Esophagus squamous epithelium (tissue), 5 donors: ENCODE results near the gene EPN2. TPM values are rescaled to one million over a fixed set of nuclear protein-coding genes. Genes with fewer than 3 reads are reported as not detected.
A peak's percentile ranks its signal among the peaks of the same experiment; 100 is the strongest.
"Not testable (repeated sequence)": the region's sequence is repeated elsewhere in the genome, so short reads cannot be mapped to it uniquely, and the experiment has no call there.

Experiments used
- DNase-seq: peaks from one replicate; lab custom pipeline; 2025; lab: John Stamatoyannopoulos, UW
- H3K27ac ChIP-seq, 4 donors: fragments of 200-600 bp; sonication (generic); one replicate each; pipeline ENCODE4 v1.5.1; 2016 to 2019; ENCODE audit warnings: mild to moderate bottlenecking in 1 of 4
- H3K27me3 ChIP-seq, 4 donors: fragments of 200-600 bp; sonication (generic); 1 replicate in 3 of 4; 2 replicates in 1 of 4; pipeline versions ENCODE4 v1.5.1 to v1.6.0; 2017 to 2021; ENCODE audit warnings: antibody characterized with exemption in 1 of 4
- H3K36me3 ChIP-seq, 3 donors: fragments of 200-600 bp; sonication (generic); one replicate each; pipeline ENCODE4 v1.5.1; 2016 to 2019
- H3K4me1 ChIP-seq, 3 donors: fragments of 200-600 bp; sonication (generic); one replicate each; pipeline ENCODE4 v1.5.1; 2017 to 2019
- H3K4me3 ChIP-seq, 4 donors: fragments of 200-600 bp; sonication (generic); 1 replicate in 3 of 4; 2 replicates in 1 of 4; pipeline ENCODE4 v1.5.1; 2016 to 2019; ENCODE audit warnings: mild to moderate bottlenecking in 2 of 4, moderate library complexity in 1 of 4
- H3K9me3 ChIP-seq, 3 donors: fragments of 200-600 bp; sonication (generic); one replicate each; pipeline ENCODE4 v1.5.1; 2016 to 2019
- CTCF ChIP-seq, 6 experiments: fragments of 450-650 bp in 4 of 6; fragments of 200-600 bp in 2 of 6; sonication (generic) in 2 of 6; IDR thresholded peaks; one replicate each; pipeline ENCODE4 v1.5.1; 2016 to 2019; ENCODE audit warnings: antibody characterized with exemption in 6 of 6, mild to moderate bottlenecking in 4 of 6, moderate library complexity in 4 of 6
- POLR2A ChIP-seq, 4 donors: fragments of 450-650 bp; IDR thresholded peaks; one replicate each; pipeline ENCODE4 v1.6.1; 2017; ENCODE audit warnings: antibody characterized with exemption in 4 of 4, mild to moderate bottlenecking in 4 of 4, moderate library complexity in 3 of 4
- WGBS, 2 donors: methylation state at CpG; one replicate each; pipeline ENCODE4 v1.1.5; 2018; 5-methylcytosine and 5-hydroxymethylcytosine counted together
- intact Hi-C: fragments of 100-400 bp; cut with DNase I; formaldehyde crosslinking; loops from one replicate; pipeline ENCODE4 v1.15.0; 2022
- total RNA-seq, 4 donors: library from RNA; depleted of rRNA; stranded (reverse); fragments of >200 nt; gene quantifications; one replicate each; pipeline ENCODE4 v1.1.0, GENCODE V29; 2016
- donor health status: DM: yes; HTN: yes; CAD: no.

Gene EPN2
- total RNA-seq, 4 donors from 2014 or later = 24.2 to 61.4 (median 56.1) TPM

- intact Hi-C loops, H3K4me3 ChIP-seq, H3K9me3 ChIP-seq, H3K27ac ChIP-seq, DNase-seq, H3K36me3 ChIP-seq, H3K4me1 ChIP-seq, H3K27me3 ChIP-seq: not testable (repeated sequence)
- WGBS, 2 donors = no CpG with 5 or more reads among the region's 11 CpGs
These were observed 17.8 kb upstream of the EPN2 start for GRCh38 chr17:19219384-19219783.

GRCh38 chr17:19220195-19220594 lies 17.0 kb upstream of the EPN2 start:
- H3K27me3 ChIP-seq, H3K27ac ChIP-seq, H3K9me3 ChIP-seq, H3K4me3 ChIP-seq, H3K36me3 ChIP-seq, intact Hi-C loops, DNase-seq, H3K4me1 ChIP-seq: not testable (repeated sequence)
- WGBS, 2 donors = no CpG with 5 or more reads among the region's 8 CpGs

- intact Hi-C loops, H3K27ac ChIP-seq, H3K4me1 ChIP-seq, DNase-seq, H3K27me3 ChIP-seq, H3K9me3 ChIP-seq, H3K4me3 ChIP-seq, H3K36me3 ChIP-seq: not testable (repeated sequence)
- WGBS, 2 donors = no CpG with 5 or more reads among the region's 12 CpGs
These were observed 10.3 kb upstream of the EPN2 start for GRCh38 chr17:19226610-19227588.

- H3K36me3 ChIP-seq, H3K9me3 ChIP-seq, H3K27me3 ChIP-seq, H3K4me3 ChIP-seq, intact Hi-C loops, H3K27ac ChIP-seq, DNase-seq: not testable (repeated sequence)
- no CpG with 5 or more reads among the region's 6 CpGs for WGBS, 2 donors
- H3K4me1 ChIP-seq = peaks cover 5 to 15% (median 9%) of the 10 kb centered on the region in 3 donors
These were observed 2.5 kb upstream of the EPN2 start for GRCh38 chr17:19234676-19235075.

GRCh38 chr17:19236351-19237138 lies 621 bp upstream of the EPN2 start:
- H3K36me3 ChIP-seq = peaks cover 0 to 12% (median 0%) of the 10 kb centered on the region in 3 donors
- H3K4me3 ChIP-seq = peak overlapping the region in 3 of 4 donors; percentile 93 to 99 (median 99)
- H3K9me3 ChIP-seq, H3K27me3 ChIP-seq, DNase-seq, intact Hi-C loops: not testable (repeated sequence)
- H3K4me1 ChIP-seq = peaks cover 5 to 34% (median 19%) of the 10 kb centered on the region in 3 donors
- peak overlapping the region in 3 of 4 donors; percentile 94 to 99 (median 98) for H3K27ac ChIP-seq
- no CpG with 5 or more reads among the region's 32 CpGs for WGBS, 2 donors

- Histone ChIP-seq H3K4me3 (peak overlapping the region; percentile 57 to 99 (median 96)), H3K27ac (peak overlapping the region; percentile 94 to 99 (median 96)), H3K4me1 (peaks cover 6 to 44% (median 26%) of the 10 kb centered on the region in 3 donors), H3K9me3 (no peaks in the 10 kb centered on the region), H3K27me3 (no peaks in the 10 kb centered on the region), H3K36me3 (peaks cover 0 to 12% (median 0%) of the 10 kb centered on the region in 3 donors)
- TF ChIP-seq CTCF (IDR thresholded peaks at IDR 0.05) = peak in 4 of 6 experiments; percentile 17 to 48 (median 34)
- TF ChIP-seq POLR2A (IDR thresholded peaks at IDR 0.05) = peak in 2 of 4 donors; percentile 74 to 83
- DNase-seq = no peak
- WGBS, 2 donors = 0 to 2% methylated on average over 13 to 19 of the region's 60 CpGs
- intact Hi-C loops = no loop called here
These were observed 412 bp downstream of the EPN2 start for GRCh38 chr17:19237389-19238166.

- TF ChIP-seq POLR2A (IDR thresholded peaks at IDR 0.05) (peak in 1 of 4 donors; percentile 14), CTCF (IDR thresholded peaks at IDR 0.05) (no peak)
- Histone ChIP-seq H3K9me3 (no peaks in the 10 kb centered on the region), H3K27ac (peak overlapping the region; percentile 94 to 99 (median 96)), H3K4me3 (peak overlapping the region; percentile 57 to 99 (median 96)), H3K36me3 (peaks cover 0 to 12% (median 0%) of the 10 kb centered on the region in 3 donors), H3K4me1 (peaks cover 11 to 50% (median 32%) of the 10 kb centered on the region in 3 donors), H3K27me3 (no peaks in the 10 kb centered on the region)
- intact Hi-C loops = no loop called here
- DNase-seq = no peak
- WGBS, 2 donors = 0 to 10% methylated on average over 4 to 6 of the region's 21 CpGs
These were observed 970 bp downstream of the EPN2 start for GRCh38 chr17:19238167-19238505.
